ENCODE results near the gene CLCN2.

The CLCN2 gene

GRCh38 chr3:184361532-184361931 lies at the start of gene CLCN2, which contains the start of gene POLR2H:
Gene CLCN2, minus strand, starts transcription at chr3:184361605. Its CDS starts 126 bp downstream, at chr3:184361479.
Gene POLR2H, plus strand, starts transcription at chr3:184361710. Its CDS starts 1,783 bp downstream, at chr3:184363493.
- in situ Hi-C loops (cut with MboI; ENCODE audit: low pct_unique_long_range_greater_than_20kb, low sequenced_read_pairs), result loop anchor here (25.0 kb wide), 1 partner anchor 401 kb away; no protein-coding TSS in a partner anchor
- no peak for DNase-seq

GRCh38 chr3:184409946-184410500 lies 48.6 kb upstream of the CLCN2 start:
- in situ Hi-C loops (cut with MboI; ENCODE audit: low pct_unique_long_range_greater_than_20kb, low sequenced_read_pairs), result no loop called here
- DNase-seq, result no peak

GRCh38 chr3:184409331-184409926 lies 48.0 kb upstream of the CLCN2 start:
- no peak for DNase-seq
- in situ Hi-C loops (cut with MboI; ENCODE audit: low pct_unique_long_range_greater_than_20kb, low sequenced_read_pairs), result no loop called here

GRCh38 chr3:184405075-184406030 lies 43.9 kb upstream of the CLCN2 start:
- in situ Hi-C loops (cut with MboI; ENCODE audit: low pct_unique_long_range_greater_than_20kb, low sequenced_read_pairs), result no loop called here

GRCh38 chr3:184399410-184399809 lies 38.0 kb upstream of the CLCN2 start:
- DNase-seq, result no peak
- in situ Hi-C loops (cut with MboI; ENCODE audit: low pct_unique_long_range_greater_than_20kb, low sequenced_read_pairs), result loop anchor here (25.0 kb wide), 1 partner anchor 138 kb away; no protein-coding TSS in a partner anchor

More at GRCh38 chr3:184405075-184406030, 43.9 kb upstream of the CLCN2 start:
- DNase-seq, result peak; percentile 68

GRCh38 chr3:184395320-184395660 lies 33.9 kb upstream of the CLCN2 start:
- in situ Hi-C loops (cut with MboI; ENCODE audit: low pct_unique_long_range_greater_than_20kb, low sequenced_read_pairs), result loop anchor here (25.0 kb wide), 1 partner anchor 142 kb away; no protein-coding TSS in a partner anchor
- DNase-seq, result no peak

GRCh38 chr3:184391266-184391665 lies 29.9 kb upstream of the CLCN2 start:
- in situ Hi-C loops (cut with MboI; ENCODE audit: low pct_unique_long_range_greater_than_20kb, low sequenced_read_pairs), result loop anchor here (25.0 kb wide), 1 partner anchor 146 kb away; no protein-coding TSS in a partner anchor
- DNase-seq, result no peak

GRCh38 chr3:184389935-184390528 lies 28.6 kb upstream of the CLCN2 start:
- DNase-seq, result no peak
- in situ Hi-C loops (cut with MboI; ENCODE audit: low pct_unique_long_range_greater_than_20kb, low sequenced_read_pairs), result loop anchor here (25.0 kb wide), 1 partner anchor 147 kb away; no protein-coding TSS in a partner anchor

- in situ Hi-C loops (cut with MboI; ENCODE audit: low pct_unique_long_range_greater_than_20kb, low sequenced_read_pairs), result loop anchor here (25.0 kb wide), 1 partner anchor 148 kb away; no protein-coding TSS in a partner anchor
- no peak for DNase-seq
Measured at GRCh38 chr3:184389384-184389783, 28.0 kb upstream of the CLCN2 start.

GRCh38 chr3:184388936-184389230 lies 27.5 kb upstream of the CLCN2 start:
- no peak for DNase-seq
- in situ Hi-C loops (cut with MboI; ENCODE audit: low pct_unique_long_range_greater_than_20kb, low sequenced_read_pairs), result loop anchor here (25.0 kb wide), 1 partner anchor 148 kb away; no protein-coding TSS in a partner anchor

GRCh38 chr3:184388164-184388935 lies 26.9 kb upstream of the CLCN2 start:
- in situ Hi-C loops (cut with MboI; ENCODE audit: low pct_unique_long_range_greater_than_20kb, low sequenced_read_pairs), result loop anchor here (25.0 kb wide), 1 partner anchor 149 kb away; no protein-coding TSS in a partner anchor
- DNase-seq, result no peak

- in situ Hi-C loops (cut with MboI; ENCODE audit: low pct_unique_long_range_greater_than_20kb, low sequenced_read_pairs), result loop anchor here (25.0 kb wide), 1 partner anchor 150 kb away; no protein-coding TSS in a partner anchor
- DNase-seq, result no peak
Measured at GRCh38 chr3:184387174-184387714, 25.8 kb upstream of the CLCN2 start.

- in situ Hi-C loops (cut with MboI; ENCODE audit: low pct_unique_long_range_greater_than_20kb, low sequenced_read_pairs), result loop anchor here (25.0 kb wide), 1 partner anchor 151 kb away; no protein-coding TSS in a partner anchor
- no peak for DNase-seq
Measured at GRCh38 chr3:184386047-184386806, 24.8 kb upstream of the CLCN2 start.

GRCh38 chr3:184384856-184385422 lies 23.5 kb upstream of the CLCN2 start:
- in situ Hi-C loops (cut with MboI; ENCODE audit: low pct_unique_long_range_greater_than_20kb, low sequenced_read_pairs), result loop anchor here (25.0 kb wide), 1 partner anchor 152 kb away; no protein-coding TSS in a partner anchor
- no peak for DNase-seq

GRCh38 chr3:184384342-184384741 lies 22.9 kb upstream of the CLCN2 start:
- in situ Hi-C loops (cut with MboI; ENCODE audit: low pct_unique_long_range_greater_than_20kb, low sequenced_read_pairs), result loop anchor here (25.0 kb wide), 1 partner anchor 153 kb away; no protein-coding TSS in a partner anchor
- DNase-seq, result no peak

GRCh38 chr3:184383033-184383740 lies 21.8 kb upstream of the CLCN2 start:
- no peak for DNase-seq
- in situ Hi-C loops (cut with MboI; ENCODE audit: low pct_unique_long_range_greater_than_20kb, low sequenced_read_pairs), result loop anchor here (25.0 kb wide), 1 partner anchor 154 kb away; no protein-coding TSS in a partner anchor
